HAP-1 (cell line): Measurements from ENCODE around the gene TAB3.

ENCODE experiments used
- DNase-seq, 2 experiments: peaks; one replicate each; pipeline ENCODE4 v3.0.0-alpha.2; 2016 to 2020; ENCODE audit warnings: low spot score in 2 of 2
- H3K27me3 ChIP-seq: fragments of 250-450 bp; sonication (Bioruptor Pico); 2 replicates; pipeline ENCODE4 v1.5.1; 2020; ENCODE audit warnings: low read depth, mild to moderate bottlenecking, moderate library complexity
- H3K36me3 ChIP-seq: fragments of 250-450 bp; sonication (Bioruptor Pico); replicated peaks from 2 replicates; pipeline ENCODE4 v1.5.1; 2020; ENCODE audit warnings: mild to moderate bottlenecking
- H3K4me1 ChIP-seq: fragments of 250-450 bp; sonication (Bioruptor Pico); 2 replicates; pipeline ENCODE4 v1.5.1; 2020; ENCODE audit warnings: mild to moderate bottlenecking
- H3K4me3 ChIP-seq: fragments of 250-450 bp; sonication (Bioruptor Pico); 2 replicates; pipeline ENCODE4 v1.5.1; 2020; ENCODE audit warnings: mild to moderate bottlenecking, moderate library complexity
- H3K9me3 ChIP-seq: fragments of 250-450 bp; sonication (Bioruptor Pico); 2 replicates; pipeline ENCODE4 v1.5.1; 2020; ENCODE audit warnings: mild to moderate bottlenecking, moderate library complexity
- in situ Hi-C: fragments of 300-500 bp; cut with MboI; formaldehyde crosslinking; loops from 3 replicates; pipeline ENCODE4 v1.14.3; 2020; ENCODE audit warnings: low sequenced_read_pairs, inconsistent platforms, mixed read lengths

Gene TAB3

DNA sequence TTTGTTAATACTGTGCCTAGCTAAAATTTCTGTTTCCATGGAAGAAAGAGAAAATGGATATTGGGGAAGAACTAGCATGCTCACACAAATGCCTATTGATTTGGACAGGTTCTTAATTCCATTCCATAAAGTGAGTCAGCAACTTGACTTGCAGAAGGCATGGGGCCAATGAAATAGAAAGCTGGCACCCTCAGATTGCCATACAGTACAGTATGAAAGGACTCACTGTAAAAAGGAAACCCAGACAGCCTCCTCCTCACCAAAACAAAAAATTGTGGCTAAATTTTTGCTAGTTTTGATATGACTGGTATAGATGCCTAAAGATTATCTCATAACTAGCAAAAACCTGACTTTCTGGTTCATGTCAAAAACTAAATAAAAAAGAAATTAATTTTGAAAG lies 11.2 kb upstream of the TAB3 start:
- H3K36me3 ChIP-seq = no peaks in the 10 kb centered on the region
- no peaks in the 10 kb centered on the region for H3K9me3 ChIP-seq
- H3K27me3 ChIP-seq = 0 out of 2 replicates have a peak, but pooled peaks cover 3% of the 10 kb centered on the region
- H3K4me3 ChIP-seq = no peak overlapping the region
- in situ Hi-C loops = no loop called here
- DNase-seq = no peak
- no peaks in the 10 kb centered on the region for H3K4me1 ChIP-seq

DNA sequence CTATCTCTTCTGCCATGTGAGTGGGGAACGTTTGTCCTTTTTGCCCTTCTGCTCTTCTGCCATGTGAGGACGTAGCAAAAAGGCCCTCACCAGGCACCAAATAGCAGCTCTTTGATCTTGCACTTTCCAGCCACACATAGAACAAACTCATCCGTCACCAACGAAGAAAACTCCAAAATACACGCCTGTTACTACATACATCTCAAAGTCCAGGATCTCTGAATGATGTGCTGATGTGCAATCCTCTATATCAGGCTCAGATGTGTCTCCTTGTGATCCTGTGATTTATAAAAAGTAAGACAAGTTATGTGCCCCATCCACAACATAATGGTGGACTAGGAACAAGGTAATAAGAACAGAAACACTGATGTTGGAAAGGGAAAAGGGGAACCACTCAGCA lies 9.8 kb upstream of the TAB3 start:
- Histone ChIP-seq H3K9me3 (no peaks in the 10 kb centered on the region), H3K4me3 (no peak overlapping the region), H3K36me3 (no peaks in the 10 kb centered on the region), H3K4me1 (no peaks in the 10 kb centered on the region), H3K27me3 (0 out of 2 replicates have a peak, but pooled peaks cover 6% of the 10 kb centered on the region)
- in situ Hi-C loops = no loop called here
- no peak for DNase-seq

DNA sequence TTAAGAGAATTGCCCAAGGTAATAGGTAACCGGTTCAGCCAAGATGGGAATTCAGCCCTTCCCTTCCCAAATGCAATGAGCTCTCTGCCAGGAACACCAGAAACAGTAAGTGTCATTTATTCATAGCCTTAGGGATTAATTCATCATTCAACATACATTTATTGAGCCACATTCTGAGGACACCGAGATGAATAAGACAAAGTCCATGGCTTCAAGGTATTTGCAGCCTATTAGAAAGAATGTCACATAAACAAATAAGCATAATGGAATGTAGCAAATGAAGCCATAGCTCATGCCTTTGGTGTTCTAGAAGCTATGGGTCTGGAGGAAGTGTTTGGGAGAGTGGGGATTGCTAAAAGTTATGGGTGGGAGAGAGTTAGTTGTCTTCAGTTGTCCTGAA lies 6.3 kb upstream of the TAB3 start:
- no peak for DNase-seq
- Histone ChIP-seq H3K9me3 (no peaks in the 10 kb centered on the region), H3K27me3 (peaks cover 3% of the 10 kb centered on the region; the same call in 1 of the 2 replicates), H3K4me1 (no peaks in the 10 kb centered on the region), H3K4me3 (no peak overlapping the region), H3K36me3 (no peaks in the 10 kb centered on the region)
- in situ Hi-C loops = no loop called here

DNA sequence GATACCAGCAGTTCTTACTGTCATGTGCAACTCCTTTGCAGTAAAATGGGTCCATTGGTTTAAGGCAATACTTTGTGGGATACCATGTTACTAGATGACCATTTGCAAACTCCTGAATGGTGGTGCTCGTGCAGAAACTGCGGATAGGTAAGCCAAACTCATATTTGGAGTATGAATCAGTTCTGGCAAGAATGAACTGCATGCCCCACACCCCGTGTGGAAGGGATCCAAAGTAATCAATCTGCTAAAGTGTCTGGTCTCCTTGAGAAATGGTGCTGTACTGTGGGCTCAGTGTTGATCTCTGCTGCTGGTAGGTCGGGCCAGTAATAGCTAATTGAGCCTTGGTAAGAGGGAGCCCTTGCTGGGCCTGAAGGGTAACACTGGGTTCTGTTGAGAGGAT lies 4.2 kb upstream of the TAB3 start:
- Histone ChIP-seq H3K36me3 (no peaks in the 10 kb centered on the region), H3K27me3 (peaks cover 3% of the 10 kb centered on the region; the same call in 1 of the 2 replicates), H3K9me3 (no peaks in the 10 kb centered on the region), H3K4me3 (no peak overlapping the region), H3K4me1 (0 out of 2 replicates have a peak, but pooled peaks cover 2% of the 10 kb centered on the region)
- no peak for DNase-seq
- in situ Hi-C loops = no loop called here

DNA sequence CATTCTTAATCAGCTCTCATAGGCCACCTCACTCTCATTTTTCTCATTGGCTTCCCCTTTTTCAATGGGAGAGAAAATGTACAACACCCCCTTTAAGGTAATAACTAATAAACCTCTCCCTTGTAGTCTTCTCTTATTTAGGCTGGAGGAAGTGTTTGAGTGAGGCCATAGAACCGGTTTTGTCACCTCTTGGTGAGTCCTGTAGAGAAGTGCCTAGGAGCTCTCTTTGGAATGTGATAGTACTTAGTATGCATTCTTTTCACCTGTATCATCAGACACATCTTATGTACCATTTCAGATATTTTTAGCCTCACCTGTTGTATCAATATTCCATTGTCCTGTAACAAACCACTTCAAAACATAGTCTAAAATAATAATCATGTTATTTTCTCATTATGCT lies 3.5 kb upstream of the TAB3 start:
- DNase-seq = no peak
- Histone ChIP-seq H3K4me3 (no peak overlapping the region), H3K27me3 (peaks cover 3% of the 10 kb centered on the region; the same call in 1 of the 2 replicates), H3K36me3 (no peaks in the 10 kb centered on the region), H3K4me1 (peaks cover 8% of the 10 kb centered on the region), H3K9me3 (no peaks in the 10 kb centered on the region)
- in situ Hi-C loops = no loop called here

DNA sequence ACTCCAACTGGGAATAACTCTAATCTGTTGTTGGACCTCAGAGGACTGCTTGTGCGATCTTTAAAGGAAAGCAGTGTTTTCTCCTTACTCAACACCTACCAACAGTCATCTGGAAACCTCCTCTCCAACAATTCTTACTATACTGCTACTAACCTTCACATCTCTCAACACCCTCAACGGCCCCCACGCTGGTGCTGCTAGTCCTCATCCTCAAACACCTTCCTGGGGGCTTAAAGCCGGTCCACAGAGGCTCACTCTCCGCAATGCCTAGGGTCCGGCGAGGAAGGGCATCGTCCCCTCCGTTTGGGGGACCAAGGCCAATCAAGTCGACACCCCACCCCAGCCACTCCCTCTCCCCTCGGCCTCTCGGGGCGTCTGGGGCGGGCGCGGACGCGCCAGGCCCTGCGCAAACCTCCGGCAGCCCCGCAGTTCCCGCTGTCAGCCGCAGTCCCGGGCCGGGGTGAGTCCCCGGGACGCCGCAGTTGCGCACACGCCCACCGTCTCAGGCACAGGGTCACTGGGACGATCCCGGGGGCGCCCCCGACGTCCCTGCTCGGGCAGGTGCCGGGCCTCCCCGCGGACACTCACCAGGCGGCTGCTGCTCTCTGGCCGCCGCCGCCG lies 418 bp downstream of the TAB3 start:
- Histone ChIP-seq H3K36me3 (no peaks in the 10 kb centered on the region), H3K9me3 (no peaks in the 10 kb centered on the region), H3K4me1 (peaks cover 13% of the 10 kb centered on the region), H3K27me3 (no peaks in the 10 kb centered on the region; the same call in 1 of the 2 replicates), H3K4me3 (peak overlapping the region; percentile 70)
- DNase-seq = peak; percentile 10 to 36
- in situ Hi-C loops = no loop called here

DNA sequence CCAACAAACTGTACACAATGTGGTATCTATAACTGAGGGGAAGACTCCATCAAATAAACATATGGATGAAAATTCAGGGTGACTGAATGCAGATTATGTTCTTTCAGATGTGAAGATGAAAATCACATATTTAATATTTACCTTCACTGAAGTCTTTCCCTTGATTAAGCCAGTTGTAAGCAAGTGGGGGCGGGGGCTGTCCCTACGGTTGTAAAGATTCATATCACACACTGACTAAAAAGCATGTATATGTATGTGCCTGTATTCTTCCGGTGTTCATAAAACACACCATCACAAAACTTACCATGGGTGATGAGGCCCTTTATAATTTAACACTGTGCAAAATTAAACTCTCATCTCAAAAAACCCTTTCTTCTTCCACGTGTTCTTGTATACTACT lies 1.3 kb downstream of the TAB3 start:
- in situ Hi-C loops = no loop called here
- Histone ChIP-seq H3K4me1 (peaks cover 13% of the 10 kb centered on the region), H3K36me3 (no peaks in the 10 kb centered on the region), H3K27me3 (no peaks in the 10 kb centered on the region; the same call in 1 of the 2 replicates), H3K9me3 (no peaks in the 10 kb centered on the region), H3K4me3 (peak overlapping the region; percentile 70)
- DNase-seq = no peak

DNA sequence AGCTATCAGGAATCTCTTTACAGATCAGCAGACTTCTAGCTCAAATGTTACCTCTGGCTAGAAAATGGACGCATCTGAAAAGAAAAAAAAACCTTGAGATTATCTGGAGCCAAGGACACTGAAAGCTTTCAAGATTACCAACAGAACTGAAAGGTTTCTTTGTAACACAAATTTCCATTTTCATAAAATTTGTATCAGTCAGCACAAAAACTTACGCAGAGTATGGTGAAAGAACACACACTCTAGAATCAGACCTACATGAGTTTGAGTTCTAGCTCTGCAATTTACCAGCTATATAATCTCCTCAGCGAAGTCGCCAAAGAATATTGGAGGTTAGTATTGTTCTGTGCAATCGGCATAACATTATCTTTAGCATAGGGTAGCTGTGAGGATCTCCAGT lies 1.8 kb downstream of the TAB3 start:
- DNase-seq = no peak
- Histone ChIP-seq H3K4me3 (peak overlapping the region; percentile 70), H3K9me3 (no peaks in the 10 kb centered on the region), H3K27me3 (no peaks in the 10 kb centered on the region; the same call in 1 of the 2 replicates), H3K36me3 (no peaks in the 10 kb centered on the region), H3K4me1 (peaks cover 13% of the 10 kb centered on the region)
- in situ Hi-C loops = no loop called here

DNA sequence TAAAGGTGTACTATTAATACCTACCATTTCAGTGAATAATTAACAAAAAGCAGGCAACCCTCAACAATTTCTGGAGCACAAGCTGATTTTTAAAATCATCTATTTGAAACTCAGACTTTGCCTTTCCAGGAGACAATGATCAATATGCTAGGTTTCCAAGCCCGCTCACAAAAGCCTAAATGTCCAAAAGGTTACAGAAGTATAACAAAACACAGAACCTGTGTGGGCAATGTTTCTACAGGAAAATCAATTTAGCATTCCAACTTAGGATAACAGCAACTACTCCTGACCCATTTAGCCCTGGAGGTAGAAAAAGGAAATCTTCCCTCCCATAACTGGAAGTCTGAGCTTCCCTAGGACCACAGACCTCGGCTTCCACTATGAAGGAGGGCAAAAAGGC lies 3.9 kb downstream of the TAB3 start:
- Histone ChIP-seq H3K9me3 (no peaks in the 10 kb centered on the region), H3K36me3 (no peaks in the 10 kb centered on the region), H3K4me1 (peaks cover 13% of the 10 kb centered on the region), H3K27me3 (no peaks in the 10 kb centered on the region), H3K4me3 (no peak overlapping the region)
- no peak for DNase-seq
- in situ Hi-C loops = no loop called here

DNA sequence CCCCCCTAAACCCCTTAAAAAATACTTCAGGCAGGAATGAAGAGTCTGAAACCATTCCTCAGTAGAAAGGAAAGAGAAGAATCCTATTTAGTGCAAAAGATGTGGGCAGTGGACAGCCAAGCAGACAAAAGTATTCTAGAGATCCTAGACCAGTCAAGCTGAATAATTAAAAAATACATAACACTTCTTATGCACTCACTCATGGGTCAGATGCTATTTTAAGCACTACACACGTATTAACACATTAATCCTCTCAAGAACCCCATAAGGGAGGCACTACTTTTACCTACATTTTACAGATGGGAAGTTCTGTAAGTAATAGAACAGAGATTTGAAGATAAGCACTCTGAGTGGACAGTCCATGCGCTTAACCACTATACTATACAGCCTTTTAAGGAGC lies 5.9 kb downstream of the TAB3 start:
- H3K9me3 ChIP-seq = no peaks in the 10 kb centered on the region
- H3K4me1 ChIP-seq = peaks cover 11% of the 10 kb centered on the region
- in situ Hi-C loops = no loop called here
- H3K36me3 ChIP-seq = no peaks in the 10 kb centered on the region
- H3K4me3 ChIP-seq = no peak overlapping the region
- H3K27me3 ChIP-seq = no peaks in the 10 kb centered on the region
- DNase-seq = no peak

DNA sequence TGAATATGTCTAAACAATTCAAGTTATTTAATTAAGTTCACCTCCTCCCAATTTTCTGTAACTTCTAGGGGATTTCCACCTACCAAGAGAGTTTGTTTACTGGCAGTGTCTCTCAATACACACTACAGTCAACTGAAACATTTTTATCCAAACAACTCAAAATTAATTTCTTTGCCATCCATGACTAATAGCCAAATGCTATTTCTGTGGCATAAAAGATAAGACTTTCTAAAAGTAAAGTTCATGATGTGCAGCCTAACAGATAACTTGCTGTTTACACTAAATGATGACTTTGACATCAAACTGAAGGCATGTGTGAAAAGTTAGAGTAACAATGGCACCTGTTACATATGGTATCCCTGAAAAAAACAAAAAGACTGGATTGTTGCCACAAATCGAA lies 7.3 kb downstream of the TAB3 start:
- Histone ChIP-seq H3K4me1 (no peaks in the 10 kb centered on the region), H3K9me3 (no peaks in the 10 kb centered on the region), H3K27me3 (no peaks in the 10 kb centered on the region), H3K4me3 (no peak overlapping the region), H3K36me3 (no peaks in the 10 kb centered on the region)
- DNase-seq = no peak
- in situ Hi-C loops = no loop called here

DNA sequence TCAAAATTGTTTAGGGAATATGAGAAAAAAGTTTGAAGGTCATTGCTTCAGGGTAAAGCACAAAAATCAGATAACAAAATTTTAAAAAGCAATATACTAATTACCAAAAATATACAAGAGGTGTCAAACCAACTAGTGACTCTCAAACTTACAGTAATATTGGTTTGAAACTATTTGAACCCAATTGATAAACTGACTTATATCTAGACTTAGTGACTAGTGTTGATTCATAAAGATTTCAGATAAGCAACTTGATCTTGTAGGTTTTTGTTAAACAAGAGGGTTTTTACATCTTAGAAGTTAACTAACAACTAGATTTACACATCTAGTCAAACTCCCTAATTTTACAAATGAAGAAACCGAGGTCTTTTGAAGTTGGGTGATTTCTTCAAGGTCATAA lies 7.7 kb downstream of the TAB3 start:
- no peaks in the 10 kb centered on the region for H3K36me3 ChIP-seq
- no peak for DNase-seq
- in situ Hi-C loops = no loop called here
- no peak overlapping the region for H3K4me3 ChIP-seq
- no peaks in the 10 kb centered on the region for H3K9me3 ChIP-seq
- no peaks in the 10 kb centered on the region for H3K27me3 ChIP-seq
- no peaks in the 10 kb centered on the region for H3K4me1 ChIP-seq

DNA sequence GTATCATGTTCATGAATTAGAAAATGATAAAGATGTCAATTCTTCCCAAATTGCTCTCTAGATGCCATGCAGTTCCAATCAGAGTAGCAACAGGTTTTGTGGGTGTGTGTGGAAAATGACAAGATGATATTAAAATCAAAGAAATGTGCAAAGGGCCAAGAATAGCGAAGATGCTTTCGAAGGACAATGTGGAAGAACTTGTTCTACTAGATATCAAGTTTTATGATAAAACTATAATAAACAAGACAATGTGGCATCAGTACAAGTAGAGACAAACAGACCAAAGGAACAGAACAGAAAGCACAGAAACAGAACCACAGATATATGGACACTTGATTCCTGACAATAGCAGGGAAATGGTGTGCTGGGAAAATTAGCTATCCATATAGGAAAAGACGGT lies 9.0 kb downstream of the TAB3 start:
- in situ Hi-C loops = no loop called here
- no peaks in the 10 kb centered on the region for H3K4me1 ChIP-seq

DNA sequence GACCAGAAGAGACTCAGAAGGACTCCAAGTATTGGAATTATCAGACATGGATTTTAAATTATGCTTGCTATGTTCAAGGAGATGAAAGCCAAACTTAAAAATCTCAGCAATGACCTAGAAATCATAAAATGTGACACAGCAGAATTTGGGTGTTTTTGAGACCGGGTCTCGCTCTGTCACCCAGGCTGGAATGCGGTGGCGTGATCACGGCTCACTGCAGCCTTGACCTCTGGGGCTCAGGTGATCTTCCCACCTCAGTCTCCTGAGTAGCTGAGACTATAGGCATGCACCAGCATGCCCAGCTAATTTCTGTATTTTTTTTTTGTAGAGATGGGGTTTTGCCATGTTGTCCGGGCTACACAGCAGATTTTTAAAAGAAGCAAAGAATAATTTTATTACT lies 12.7 kb downstream of the TAB3 start:
- in situ Hi-C loops = no loop called here
- H3K27me3 ChIP-seq = no peaks in the 10 kb centered on the region
- no peak overlapping the region for H3K4me3 ChIP-seq
- H3K4me1 ChIP-seq = no peaks in the 10 kb centered on the region
- no peaks in the 10 kb centered on the region for H3K9me3 ChIP-seq
- H3K36me3 ChIP-seq = no peaks in the 10 kb centered on the region
- no peak for DNase-seq

More for the DNA sequence above, 9.0 kb downstream of the TAB3 start:
- Histone ChIP-seq H3K36me3 (no peaks in the 10 kb centered on the region), H3K9me3 (no peaks in the 10 kb centered on the region), H3K27me3 (no peaks in the 10 kb centered on the region), H3K4me3 (no peak overlapping the region)
- DNase-seq = no peak

DNA sequence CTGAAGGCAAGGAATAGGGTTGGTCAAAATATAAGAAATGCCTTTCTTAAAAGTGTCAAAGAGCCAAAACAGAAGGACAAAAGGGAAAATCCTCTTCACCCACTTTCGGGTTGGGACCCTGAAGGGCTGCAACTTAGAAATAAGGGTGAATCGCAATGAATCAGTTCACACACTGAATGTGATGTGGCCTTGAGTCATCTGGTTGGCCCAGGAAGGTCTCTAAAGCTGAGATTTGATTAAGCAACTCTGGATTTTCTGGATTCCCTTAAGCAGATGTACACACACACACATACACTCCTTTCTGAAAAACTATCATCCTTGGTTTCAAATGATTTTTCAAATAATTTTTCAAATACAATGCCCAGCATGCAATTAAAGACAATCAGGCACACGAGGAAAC lies 13.1 kb downstream of the TAB3 start:
- in situ Hi-C loops = no loop called here
- H3K27me3 ChIP-seq = no peaks in the 10 kb centered on the region
- H3K36me3 ChIP-seq = no peaks in the 10 kb centered on the region
- no peaks in the 10 kb centered on the region for H3K9me3 ChIP-seq
- H3K4me1 ChIP-seq = peaks cover 1% of the 10 kb centered on the region; the same call in 1 of the 2 replicates
- H3K4me3 ChIP-seq = no peak overlapping the region
- DNase-seq = no peak
